C4-2B (cell line): ENCODE measurements around the gene RNF17.

Experiments
- CTCF ChIP-seq: fragments of 450-650 bp; conservative IDR thresholded peaks from 2 replicates; pipeline ENCODE4 v1.5.1; 2017; ENCODE audit warnings: mild to moderate bottlenecking
- ZFX ChIP-seq: fragments of 450-650 bp; IDR thresholded peaks from 2 replicates; pipeline ENCODE4 v1.6.1; 2017

- TF ChIP-seq CTCF (no peak), ZFX (no peak)
Observed at GRCh38 chr13:24738366-24738847, 25.6 kb upstream of the RNF17 start.
